GM12878 (cell line): ENCODE measurements around the gene IRS1. TPM values are rescaled to one million over a fixed set of nuclear protein-coding genes. Genes with fewer than 3 reads are reported as not detected.

ENCODE experiments used
- ATAC-seq: fragments of 200-7000 bp; cut with Tn5 transposase; 3 replicates; pipeline ENCODE4 v1.9.1; 2020; ENCODE audit warnings: mild to moderate bottlenecking, moderate library complexity
- BruUV-seq: library from RNA; stranded (reverse); fragments of 400-500 nt; replicated peaks from 2 replicates; lab custom pipeline; 2021; lab: Mats Ljungman, UMichigan
- CTCF ChIA-PET: fragments of 300-600 bp; sonication (Branson Sonifier 250); formaldehyde crosslinking; extraction: SDS; loops from one replicate; lab custom pipeline; 2021; ENCODE audit warnings: inconsistent platforms; lab: Yijun Ruan, JAX
- POLR2A ChIA-PET: fragments of 350-600 bp; formaldehyde crosslinking; extraction: SDS; loops from one replicate; lab custom pipeline; 2021; ENCODE audit warnings: inconsistent platforms; lab: Charles Lee
- RAD21 ChIA-PET: fragments of 300-600 bp; sonication (Branson Sonifier 250); formaldehyde crosslinking; loops from one replicate; lab custom pipeline; 2023; ENCODE audit warnings: antibody characterized with exemption; ENCODE audit not compliant: unreplicated experiment; lab: Charles Lee
- SMC1A ChIA-PET: fragments of 300-600 bp; sonication (Branson Sonifier 250); formaldehyde crosslinking; loops from one replicate; lab custom pipeline; 2023; ENCODE audit not compliant: unreplicated experiment, uncharacterized antibody; lab: Charles Lee
- DNase-seq: peaks from one replicate; pipeline ENCODE4 v3.0.0-alpha.2; 2011; ENCODE audit warnings: low read depth, low spot score
- FAIRE-seq: peaks from 3 replicates; lab custom pipeline; 2011; peaks lifted over from hg19 to GRCh38; lab: Jason Lieb, UNC
- H2AFZ ChIP-seq: 2 replicates; pipeline ENCODE4 v1.6.0; 2011; ENCODE audit warnings: low read depth, low read length, control low read depth; ENCODE audit not compliant: control insufficient read depth
- H3K27ac ChIP-seq: 2 replicates; pipeline ENCODE4 v1.5.1; 2011; ENCODE audit warnings: control low read depth; ENCODE audit not compliant: control insufficient read depth, insufficient read depth
- H3K27me3 ChIP-seq, 2 experiments: replicated peaks in 1 of 2; 2 replicates each; pipeline versions ENCODE4 v1.6.0 to v1.6.1; 2011; ENCODE audit warnings: low read length in 1 of 2; ENCODE audit not compliant: control insufficient read depth in 2 of 2, insufficient read depth in 2 of 2
- H3K36me3 ChIP-seq, 2 experiments: 2 replicates each; pipeline ENCODE4 v1.5.1; 2011; ENCODE audit warnings: low read length in 1 of 2; ENCODE audit not compliant: control insufficient read depth in 2 of 2, insufficient read depth in 2 of 2
- H3K4me1 ChIP-seq: 2 replicates; pipeline ENCODE4 v1.6.1; 2011; ENCODE audit warnings: mild to moderate bottlenecking, low read length, moderate library complexity, mixed read lengths; ENCODE audit not compliant: control insufficient read depth, insufficient read depth
- H3K4me2 ChIP-seq: 2 replicates; pipeline ENCODE4 v1.6.0; 2011; ENCODE audit warnings: control low read depth; ENCODE audit not compliant: control insufficient read depth, insufficient read depth
- H3K4me3 ChIP-seq: fragments of 200-600 bp; sonication (generic); 2 replicates; pipeline ENCODE4 v1.5.1; 2016
- H3K79me2 ChIP-seq: 2 replicates; pipeline ENCODE4 v1.6.0; 2011; ENCODE audit warnings: low read length; ENCODE audit not compliant: control insufficient read depth, insufficient read depth
- H3K9ac ChIP-seq: 2 replicates; pipeline ENCODE4 v1.8.0; 2011; ENCODE audit warnings: low read length, control low read depth, mixed read lengths; ENCODE audit not compliant: control insufficient read depth, insufficient read depth
- H3K9me3 ChIP-seq: replicated peaks from 3 replicates; pipeline ENCODE4 v1.5.1; 2011; ENCODE audit warnings: mild to moderate bottlenecking, low read length; ENCODE audit not compliant: control insufficient read depth, insufficient read depth
- H4K20me1 ChIP-seq: 2 replicates; pipeline ENCODE4 v1.6.0; 2011; ENCODE audit not compliant: control insufficient read depth, insufficient read depth
- ETV6 ChIP-seq, 2 experiments: fragments of 450-650 bp in 1 of 2; IDR thresholded peaks in 1 of 2; conservative IDR thresholded peaks in 1 of 2; 2 replicates each; pipeline ENCODE4 v1.6.1; 2014; ENCODE audit warnings: antibody characterized with exemption in 1 of 2, borderline replicate concordance in 1 of 2, low read depth in 1 of 2, mild to moderate bottlenecking in 1 of 2, moderate library complexity in 1 of 2
- JUNB ChIP-seq: IDR thresholded peaks from 2 replicates; pipeline ENCODE4 v1.6.1; 2016; ENCODE audit warnings: antibody characterized with exemption, mild to moderate bottlenecking
- NFIC ChIP-seq: IDR thresholded peaks from 2 replicates; pipeline ENCODE4 v1.6.1; 2012; ENCODE audit warnings: low read depth, mild to moderate bottlenecking, inconsistent platforms, low read length, moderate library complexity
- NFYB ChIP-seq: IDR thresholded peaks from 2 replicates; pipeline ENCODE4 v1.6.1; 2011; ENCODE audit warnings: low read depth, mild to moderate bottlenecking, low read length, improper control_type of control experiment, moderate library complexity; ENCODE audit not compliant: insufficient read depth
- NR2C2 ChIP-seq: IDR thresholded peaks from 2 replicates; pipeline ENCODE4 v1.6.1; 2011; ENCODE audit warnings: borderline replicate concordance, low read depth; ENCODE audit not compliant: control insufficient read depth, insufficient read length
- POLR2AphosphoS5 ChIP-seq: IDR thresholded peaks from 2 replicates; pipeline ENCODE4 v1.6.1; 2011; ENCODE audit warnings: mild to moderate bottlenecking, low read length, inconsistent platforms
- RUNX3 ChIP-seq: IDR thresholded peaks from 2 replicates; pipeline ENCODE4 v1.6.1; 2012; ENCODE audit warnings: low read length, inconsistent platforms
- WGBS: methylation state at CpG from one replicate; pipeline ENCODE4 v1.1.6; 2016; ENCODE audit warnings: low lambda C conversion rate; ENCODE audit not compliant: insufficient replicate concordance, insufficient coverage; ENCODE audit errors: missing lambda C conversion rate; 5-methylcytosine and 5-hydroxymethylcytosine counted together
- in situ Hi-C: fragments of 300-500 bp; cut with MboI; formaldehyde crosslinking; loops from 9 replicates; pipeline ENCODE4 v1.14.3; 2018; ENCODE audit warnings: mixed read lengths
- intact Hi-C: fragments of 100-400 bp; cut with micrococcal nuclease; formaldehyde crosslinking; loops from one replicate; pipeline ENCODE4 v1.14.2; 2022; ENCODE audit not compliant: unreplicated experiment
- polyA plus RNA-seq, 11 experiments: library from polyadenylated mRNA; depleted of rRNA in 4 of 11; unstranded in 6 of 11; stranded (reverse) in 5 of 11; fragments of >200 nt; fragmentation: Nextera tagmentation in 4 of 11; fragmentation: Illumina TruSeq in 1 of 11; extraction: Ambion mirVana in 4 of 11; extraction: Trizol in 1 of 11; gene quantifications; 1 replicate in 1 of 11; 2 replicates in 10 of 11; pipeline versions ENCODE4 v1.2.1 to v1.2.3, GENCODE V29; 2011 to 2016; ENCODE audit warnings: inconsistent platforms in 2 of 11, missing spikeins in 2 of 11, low read depth in 1 of 11
- total RNA-seq, 4 experiments: library from RNA; depleted of rRNA in 3 of 4; stranded (reverse); fragments of >200 nt in 3 of 4; fragmentation: Illumina TruSeq in 1 of 4; extraction: Trizol in 1 of 4; gene quantifications; 2 replicates each; pipeline versions ENCODE4 v1.2.1 to v1.2.3, GENCODE V29; 2013 to 2021
- TF ChIP-seq, protein P1 (sequence below): IDR thresholded peaks from 2 replicates; pipeline ENCODE4 v1.6.1; 2012; ENCODE audit warnings: low read length, inconsistent platforms

Gene IRS1
- total and polyA plus RNA-seq, 10 of the 15 experiments (the other 5 are each of a cell fraction or from before 2014, with no cell fraction given): 0.03 to 1.7 (median 0.34) TPM

- 0 out of 2 replicates have a peak, but pooled peaks have one; percentile 35 for TF ChIP-seq JUNB
- no peak for TF ChIP-seq NFYB
- 0 out of 2 replicates have a peak, but pooled peaks have one; percentile 28 for TF ChIP-seq NFIC
- no peak for TF ChIP-seq ETV6 (conservative IDR thresholded peaks at IDR 0.05 in 1 of 2, IDR thresholded peaks at IDR 0.05 in 1 of 2; ENCODE audit: borderline replicate concordance in 1 of 2, low read depth in 1 of 2)
- TF ChIP-seq, protein P1, sequence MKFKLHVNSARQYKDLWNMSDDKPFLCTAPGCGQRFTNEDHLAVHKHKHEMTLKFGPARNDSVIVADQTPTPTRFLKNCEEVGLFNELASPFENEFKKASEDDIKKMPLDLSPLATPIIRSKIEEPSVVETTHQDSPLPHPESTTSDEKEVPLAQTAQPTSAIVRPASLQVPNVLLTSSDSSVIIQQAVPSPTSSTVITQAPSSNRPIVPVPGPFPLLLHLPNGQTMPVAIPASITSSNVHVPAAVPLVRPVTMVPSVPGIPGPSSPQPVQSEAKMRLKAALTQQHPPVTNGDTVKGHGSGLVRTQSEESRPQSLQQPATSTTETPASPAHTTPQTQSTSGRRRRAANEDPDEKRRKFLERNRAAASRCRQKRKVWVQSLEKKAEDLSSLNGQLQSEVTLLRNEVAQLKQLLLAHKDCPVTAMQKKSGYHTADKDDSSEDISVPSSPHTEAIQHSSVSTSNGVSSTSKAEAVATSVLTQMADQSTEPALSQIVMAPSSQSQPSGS: no peak
- no peak for TF ChIP-seq POLR2AphosphoS5
- TF ChIP-seq RUNX3: peak; percentile 59
- no peak for TF ChIP-seq NR2C2
- no peaks in the 10 kb centered on the region for H3K4me1 ChIP-seq
- no peaks in the 10 kb centered on the region for H4K20me1 ChIP-seq
- in situ Hi-C loops: no loop called here
- FAIRE-seq (no peak), ATAC-seq (no peak), DNase-seq (no peak)
- no peaks in the 10 kb centered on the region for H3K79me2 ChIP-seq
- no peak overlapping the region for H3K4me2 ChIP-seq
- SMC1A ChIA-PET: no interaction called here
- no peak overlapping the region for H2AFZ ChIP-seq
- no peaks in the 10 kb centered on the region for H3K36me3 ChIP-seq
- H3K4me3 ChIP-seq: no peak overlapping the region
- RAD21 ChIA-PET: no interaction called here
- intact Hi-C loops: no loop called here
- 0% methylated on average over 1 of the region's 1 CpG for WGBS
- POLR2A ChIA-PET: no interaction called here
- CTCF ChIA-PET: interaction anchor here (1.1 kb wide), 1 partner anchor 101 kb away, joined by 4 read pairs; no protein-coding TSS in a partner anchor
- H3K9ac ChIP-seq: no peak overlapping the region
- BruUV-seq: no TSS peak
- no peaks in the 10 kb centered on the region for H3K9me3 ChIP-seq
- H3K27me3 ChIP-seq: no peaks in the 10 kb centered on the region
- no peak overlapping the region for H3K27ac ChIP-seq
These were observed 98.6 kb downstream of the IRS1 start for GRCh38 chr2:226701052-226701451.
